IMR-90 (cell line): ENCODE measurements around the gene PIGW.

ENCODE experiments used
- FOS ChIP-seq: fragments of 150-350 bp; IDR thresholded peaks from 2 replicates; pipeline ENCODE4 v1.6.1; 2016; ENCODE audit warnings: low read depth, low read length
- MAFK ChIP-seq: IDR thresholded peaks from 2 replicates; pipeline ENCODE4 v1.6.1; 2012; ENCODE audit warnings: low read depth, low read length, improper control_type of control experiment
- MAZ ChIP-seq: IDR thresholded peaks from 2 replicates; pipeline ENCODE4 v1.6.1; 2012; ENCODE audit warnings: low read depth, mild to moderate bottlenecking, low read length, improper control_type of control experiment, moderate library complexity, borderline replicate concordance
- MXI1 ChIP-seq: IDR thresholded peaks from 2 replicates; pipeline ENCODE4 v1.6.1; 2012; ENCODE audit warnings: low read depth, mild to moderate bottlenecking, low read length, moderate library complexity, borderline replicate concordance
- NFE2L2 ChIP-seq: fragments of 150-350 bp; IDR thresholded peaks from 2 replicates; pipeline ENCODE4 v1.6.1; 2016; ENCODE audit warnings: low read depth, mild to moderate bottlenecking, low read length
- POLR2A ChIP-seq: IDR thresholded peaks from 2 replicates; pipeline ENCODE4 v1.6.1; 2012; ENCODE audit warnings: mild to moderate bottlenecking, low read depth, low read length
- RAD21 ChIP-seq: IDR thresholded peaks from 2 replicates; pipeline ENCODE4 v1.6.1; 2012; ENCODE audit warnings: low read length, improper control_type of control experiment
- RCOR1 ChIP-seq: IDR thresholded peaks from 2 replicates; pipeline ENCODE4 v1.6.1; 2012; ENCODE audit warnings: mild to moderate bottlenecking, low read length, improper control_type of control experiment; ENCODE audit not compliant: insufficient replicate concordance
- RFX5 ChIP-seq: IDR thresholded peaks from 2 replicates; pipeline ENCODE4 v1.8.0; 2012; ENCODE audit warnings: low read depth, mild to moderate bottlenecking, low read length, moderate library complexity
- SMC3 ChIP-seq: fragments of 150-350 bp; IDR thresholded peaks from 2 replicates; pipeline ENCODE4 v1.6.1; 2016; ENCODE audit warnings: low read depth, mild to moderate bottlenecking, antibody characterized with exemption, low read length, moderate library complexity
- TF ChIP-seq, protein P1 (sequence below): conservative IDR thresholded peaks from 2 replicates; pipeline ENCODE4 v1.5.1; 2012; ENCODE audit warnings: mild to moderate bottlenecking, low read depth, low read length, improper control_type of control experiment
- TF ChIP-seq, protein P2 (sequence below): fragments of 150-350 bp; IDR thresholded peaks from 2 replicates; pipeline ENCODE4 v1.6.1; 2016; ENCODE audit warnings: low read depth, mild to moderate bottlenecking, low read length, moderate library complexity, borderline replicate concordance
- TF ChIP-seq, protein P3 (sequence below): fragments of 150-350 bp; IDR thresholded peaks from 2 replicates; pipeline ENCODE4 v1.6.1; 2017; ENCODE audit warnings: mild to moderate bottlenecking, antibody characterized with exemption, low read length, low read depth

- TF ChIP-seq SMC3 (no peak), POLR2A (no peak), RAD21 (no peak), MAFK (no peak), MXI1 (no peak), FOS (no peak), RFX5 (no peak), RCOR1 (no peak), NFE2L2 (no peak), MAZ (no peak)
- TF ChIP-seq, protein P1, sequence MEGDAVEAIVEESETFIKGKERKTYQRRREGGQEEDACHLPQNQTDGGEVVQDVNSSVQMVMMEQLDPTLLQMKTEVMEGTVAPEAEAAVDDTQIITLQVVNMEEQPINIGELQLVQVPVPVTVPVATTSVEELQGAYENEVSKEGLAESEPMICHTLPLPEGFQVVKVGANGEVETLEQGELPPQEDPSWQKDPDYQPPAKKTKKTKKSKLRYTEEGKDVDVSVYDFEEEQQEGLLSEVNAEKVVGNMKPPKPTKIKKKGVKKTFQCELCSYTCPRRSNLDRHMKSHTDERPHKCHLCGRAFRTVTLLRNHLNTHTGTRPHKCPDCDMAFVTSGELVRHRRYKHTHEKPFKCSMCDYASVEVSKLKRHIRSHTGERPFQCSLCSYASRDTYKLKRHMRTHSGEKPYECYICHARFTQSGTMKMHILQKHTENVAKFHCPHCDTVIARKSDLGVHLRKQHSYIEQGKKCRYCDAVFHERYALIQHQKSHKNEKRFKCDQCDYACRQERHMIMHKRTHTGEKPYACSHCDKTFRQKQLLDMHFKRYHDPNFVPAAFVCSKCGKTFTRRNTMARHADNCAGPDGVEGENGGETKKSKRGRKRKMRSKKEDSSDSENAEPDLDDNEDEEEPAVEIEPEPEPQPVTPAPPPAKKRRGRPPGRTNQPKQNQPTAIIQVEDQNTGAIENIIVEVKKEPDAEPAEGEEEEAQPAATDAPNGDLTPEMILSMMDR = no peak
- TF ChIP-seq, protein P2, sequence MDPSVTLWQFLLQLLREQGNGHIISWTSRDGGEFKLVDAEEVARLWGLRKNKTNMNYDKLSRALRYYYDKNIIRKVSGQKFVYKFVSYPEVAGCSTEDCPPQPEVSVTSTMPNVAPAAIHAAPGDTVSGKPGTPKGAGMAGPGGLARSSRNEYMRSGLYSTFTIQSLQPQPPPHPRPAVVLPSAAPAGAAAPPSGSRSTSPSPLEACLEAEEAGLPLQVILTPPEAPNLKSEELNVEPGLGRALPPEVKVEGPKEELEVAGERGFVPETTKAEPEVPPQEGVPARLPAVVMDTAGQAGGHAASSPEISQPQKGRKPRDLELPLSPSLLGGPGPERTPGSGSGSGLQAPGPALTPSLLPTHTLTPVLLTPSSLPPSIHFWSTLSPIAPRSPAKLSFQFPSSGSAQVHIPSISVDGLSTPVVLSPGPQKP = no peak
- TF ChIP-seq, protein P3, sequence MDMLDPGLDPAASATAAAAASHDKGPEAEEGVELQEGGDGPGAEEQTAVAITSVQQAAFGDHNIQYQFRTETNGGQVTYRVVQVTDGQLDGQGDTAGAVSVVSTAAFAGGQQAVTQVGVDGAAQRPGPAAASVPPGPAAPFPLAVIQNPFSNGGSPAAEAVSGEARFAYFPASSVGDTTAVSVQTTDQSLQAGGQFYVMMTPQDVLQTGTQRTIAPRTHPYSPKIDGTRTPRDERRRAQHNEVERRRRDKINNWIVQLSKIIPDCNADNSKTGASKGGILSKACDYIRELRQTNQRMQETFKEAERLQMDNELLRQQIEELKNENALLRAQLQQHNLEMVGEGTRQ = no peak
Observed at GRCh38 chr17:36511216-36511615, 23.6 kb upstream of the PIGW start.
